ENCODE measurements around the gene WNT7B.

Gene WNT7B

GRCh38 chr22:45993841-45994240 is 16.9 kb upstream of the WNT7B start:
- no peaks in the 10 kb centered on the region for H3K79me2 ChIP-seq (ENCODE audit: insufficient read depth, low read depth)
- peaks cover 64% of the 10 kb centered on the region for H3K27me3 ChIP-seq (ENCODE audit: insufficient read depth, low read depth)
- H3K36me3 ChIP-seq (ENCODE audit: insufficient read depth): no peaks in the 10 kb centered on the region
- H4K20me1 ChIP-seq (ENCODE audit: insufficient read depth): no peaks in the 10 kb centered on the region
- no peak overlapping the region for H2AFZ ChIP-seq (ENCODE audit: low read depth)
- H3K9ac ChIP-seq: no peak overlapping the region
- TF ChIP-seq CTCF (conservative IDR thresholded peaks at IDR 0.05; ENCODE audit: low read depth, low read length): no peak
- H3K4me3 ChIP-seq (IDR thresholded peaks at IDR 0.05; ENCODE audit: insufficient read depth, low read depth, low read length): no peak overlapping the region
- H3K4me2 ChIP-seq: no peak overlapping the region
- no peaks in the 10 kb centered on the region for H3K4me1 ChIP-seq (ENCODE audit: low read depth, poor library complexity, severe bottlenecking)
- no peak overlapping the region for H3K27ac ChIP-seq

GRCh38 chr22:45993143-45993692 is 16.3 kb upstream of the WNT7B start:
- no peaks in the 10 kb centered on the region for H3K36me3 ChIP-seq (ENCODE audit: insufficient read depth)
- no peak overlapping the region for H3K4me3 ChIP-seq (IDR thresholded peaks at IDR 0.05; ENCODE audit: insufficient read depth, low read depth, low read length)
- no peaks in the 10 kb centered on the region for H3K79me2 ChIP-seq (ENCODE audit: insufficient read depth, low read depth)
- no peak overlapping the region for H3K27ac ChIP-seq
- H3K4me1 ChIP-seq (ENCODE audit: low read depth, poor library complexity, severe bottlenecking): no peaks in the 10 kb centered on the region
- no peak overlapping the region for H3K4me2 ChIP-seq
- H2AFZ ChIP-seq (ENCODE audit: low read depth): no peak overlapping the region
- peaks cover 63% of the 10 kb centered on the region for H3K27me3 ChIP-seq (ENCODE audit: insufficient read depth, low read depth)
- no peak overlapping the region for H3K9ac ChIP-seq
- no peak for TF ChIP-seq CTCF (conservative IDR thresholded peaks at IDR 0.05; ENCODE audit: low read depth, low read length)
- H4K20me1 ChIP-seq (ENCODE audit: insufficient read depth): no peaks in the 10 kb centered on the region

DNA sequence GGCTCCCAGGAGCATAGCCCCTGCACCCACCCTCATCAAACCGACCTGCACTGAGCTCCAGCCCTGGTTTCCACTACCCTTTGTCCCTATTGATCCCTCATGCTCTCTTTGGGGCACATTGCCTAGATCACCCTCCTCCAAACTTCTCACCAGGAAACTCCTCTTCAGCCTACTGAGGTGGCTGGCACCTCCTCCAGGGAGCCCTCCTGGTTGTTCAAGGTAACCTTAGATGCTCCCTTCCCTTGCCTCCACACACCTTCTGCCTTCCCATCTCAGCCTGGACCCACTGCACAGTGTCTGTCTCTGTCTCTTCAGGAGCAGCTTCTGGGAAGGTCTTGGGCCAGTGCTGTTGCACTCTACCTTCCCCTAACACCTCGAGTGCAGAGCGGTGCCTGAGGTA is 15.8 kb upstream of the WNT7B start:
- H3K27me3 ChIP-seq (ENCODE audit: insufficient read depth, low read depth): peaks cover 63% of the 10 kb centered on the region
- H2AFZ ChIP-seq (ENCODE audit: low read depth): no peak overlapping the region
- TF ChIP-seq CTCF (conservative IDR thresholded peaks at IDR 0.05; ENCODE audit: low read depth, low read length): no peak
- no peaks in the 10 kb centered on the region for H3K36me3 ChIP-seq (ENCODE audit: insufficient read depth)
- H3K4me1 ChIP-seq (ENCODE audit: low read depth, poor library complexity, severe bottlenecking): no peaks in the 10 kb centered on the region
- no peak overlapping the region for H3K9ac ChIP-seq
- no peak overlapping the region for H3K27ac ChIP-seq
- no peak overlapping the region for H3K4me3 ChIP-seq (IDR thresholded peaks at IDR 0.05; ENCODE audit: insufficient read depth, low read depth, low read length)
- H3K4me2 ChIP-seq: no peak overlapping the region
- no peaks in the 10 kb centered on the region for H4K20me1 ChIP-seq (ENCODE audit: insufficient read depth)
- no peaks in the 10 kb centered on the region for H3K79me2 ChIP-seq (ENCODE audit: insufficient read depth, low read depth)

DNA sequence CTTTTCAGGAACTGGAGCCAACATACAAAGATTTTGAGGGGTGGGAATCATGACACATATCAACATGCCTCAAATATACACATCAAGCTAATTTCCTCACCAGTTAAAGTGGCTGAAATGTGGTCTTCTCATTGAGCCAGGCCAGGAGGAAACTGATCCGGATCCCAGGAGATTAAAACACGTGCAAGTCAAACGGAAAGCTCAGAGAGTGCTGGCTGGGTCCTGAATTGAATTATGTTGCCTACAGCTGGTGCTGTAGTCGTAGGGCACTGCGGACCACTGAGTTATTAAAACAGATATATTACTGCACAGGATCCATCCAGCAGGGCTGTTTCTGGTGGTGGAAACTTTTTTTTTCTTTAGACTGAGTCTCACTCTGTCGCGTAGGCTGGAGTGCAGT is 14.1 kb upstream of the WNT7B start:
- Histone ChIP-seq H3K4me1 (ENCODE audit: low read depth, poor library complexity, severe bottlenecking) (no peaks in the 10 kb centered on the region), H3K9ac (no peak overlapping the region), H4K20me1 (ENCODE audit: insufficient read depth) (no peaks in the 10 kb centered on the region), H3K79me2 (ENCODE audit: insufficient read depth, low read depth) (no peaks in the 10 kb centered on the region), H3K27me3 (ENCODE audit: insufficient read depth, low read depth) (peaks cover 60% of the 10 kb centered on the region), H2AFZ (ENCODE audit: low read depth) (no peak overlapping the region), H3K27ac (no peak overlapping the region), H3K4me2 (no peak overlapping the region), H3K36me3 (ENCODE audit: insufficient read depth) (no peaks in the 10 kb centered on the region), H3K4me3 (IDR thresholded peaks at IDR 0.05; ENCODE audit: insufficient read depth, low read depth, low read length) (no peak overlapping the region)
- TF ChIP-seq CTCF (conservative IDR thresholded peaks at IDR 0.05; ENCODE audit: low read depth, low read length): no peak
